NCI-H146 treated with DMSO at 0.1 percent for 48 hours (cell line): Measurements from ENCODE around the gene FKBP3.
A peak's percentile ranks its signal among the peaks of the same experiment; 100 is the strongest.
"Not testable (repeated sequence)": the region's sequence is repeated elsewhere in the genome, so short reads cannot be mapped to it uniquely, and the experiment has no call there.

ENCODE experiments used
- DNase-seq: peaks from one replicate; lab custom pipeline; 2025; ENCODE audit not compliant: unreplicated experiment; lab: John Stamatoyannopoulos, UW

FKBP3 gene

GRCh38 chr14:45134051-45134958 lies at the start of gene FKBP3:
Gene FKBP3 (minus strand): TSS chr14:45134481. CDS start chr14:45134456, 25 bp downstream.
- peak; percentile 94 for DNase-seq

GRCh38 chr14:45181806-45182205 lies 47.5 kb upstream of the FKBP3 start:
- DNase-seq, result no peak

- no peak for DNase-seq
These were observed 47.0 kb upstream of the FKBP3 start for GRCh38 chr14:45181329-45181728.

- no peak for DNase-seq
These were observed 42.8 kb upstream of the FKBP3 start for GRCh38 chr14:45177076-45177475.

GRCh38 chr14:45169906-45170305 lies 35.6 kb upstream of the FKBP3 start:
- no peak for DNase-seq

GRCh38 chr14:45156067-45156466 lies 21.8 kb upstream of the FKBP3 start:
- no peak for DNase-seq

GRCh38 chr14:45150386-45150890 lies 16.2 kb upstream of the FKBP3 start:
- DNase-seq, result no peak

GRCh38 chr14:45149602-45150001 lies 15.3 kb upstream of the FKBP3 start:
- no peak for DNase-seq

GRCh38 chr14:45145214-45145613 lies 10.9 kb upstream of the FKBP3 start:
- no peak for DNase-seq

- no peak for DNase-seq
These were observed 10.4 kb upstream of the FKBP3 start for GRCh38 chr14:45144658-45145057.

- not testable (repeated sequence) for DNase-seq
These were observed 7.8 kb upstream of the FKBP3 start for GRCh38 chr14:45142083-45142482.

GRCh38 chr14:45140661-45141187 lies 6.4 kb upstream of the FKBP3 start:
- no peak for DNase-seq

- DNase-seq, result no peak
These were observed 2.1 kb upstream of the FKBP3 start for GRCh38 chr14:45136399-45136798.

GRCh38 chr14:45135659-45136395 lies 1.5 kb upstream of the FKBP3 start, which contains the start of gene FANCM:
Gene FANCM (plus strand): TSS chr14:45135930. CDS start chr14:45136032, 102 bp downstream.
- peak; percentile 88 for DNase-seq

- DNase-seq, result peak; percentile 22
These were observed 875 bp upstream of the FKBP3 start for GRCh38 chr14:45135156-45135555.

GRCh38 chr14:45133683-45134050 lies 614 bp downstream of the FKBP3 start:
- DNase-seq, result no peak

GRCh38 chr14:45128963-45129629 lies 5.2 kb downstream of the FKBP3 start:
- no peak for DNase-seq

- DNase-seq, result no peak
These were observed 8.5 kb downstream of the FKBP3 start for GRCh38 chr14:45125754-45126153.

GRCh38 chr14:45123271-45123670 lies 11.0 kb downstream of the FKBP3 start:
- DNase-seq, result no peak

GRCh38 chr14:45120096-45120495 lies 14.2 kb downstream of the FKBP3 start:
- no peak for DNase-seq

- DNase-seq, result no peak
These were observed 15.7 kb downstream of the FKBP3 start for GRCh38 chr14:45118594-45118993.
